ENCODE results near the gene TWSG1. TPM values are rescaled to one million over a fixed set of nuclear protein-coding genes. Genes with fewer than 3 reads are reported as not detected.
"Not testable (repeated sequence)": the region's sequence is repeated elsewhere in the genome, so short reads cannot be mapped to it uniquely, and the experiment has no call there.

The TWSG1 gene
- polyA plus RNA-seq, 1 donor: 46.1 TPM

GRCh38 chr18:9334973-9335696, 562 bp downstream of the TWSG1 start:
- no peak for DNase-seq (ENCODE audit: low read depth)

DNA sequence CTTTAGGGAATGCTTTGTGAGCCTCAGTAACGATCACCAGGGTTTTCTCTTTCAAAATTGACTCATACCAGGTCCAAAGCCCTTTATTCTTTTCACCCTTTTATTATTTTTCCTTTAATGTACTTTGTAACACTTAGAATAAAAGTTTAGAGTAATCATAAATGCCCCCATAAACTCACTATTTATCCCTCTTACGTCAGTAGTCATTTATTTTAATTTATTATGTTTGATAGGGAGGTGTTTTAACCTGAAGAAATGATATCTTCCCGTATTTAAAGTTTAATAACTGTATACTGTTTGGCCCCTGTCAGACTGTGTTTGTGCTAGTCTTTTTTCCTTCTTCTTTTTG, 1.1 kb downstream of the TWSG1 start:
- no peak for DNase-seq (ENCODE audit: low read depth)

GRCh38 chr18:9336827-9337226, 2.3 kb downstream of the TWSG1 start:
- DNase-seq (ENCODE audit: low read depth): no peak

- no peak for DNase-seq (ENCODE audit: low read depth)
Measured at GRCh38 chr18:9337873-9338272, 3.3 kb downstream of the TWSG1 start.

DNA sequence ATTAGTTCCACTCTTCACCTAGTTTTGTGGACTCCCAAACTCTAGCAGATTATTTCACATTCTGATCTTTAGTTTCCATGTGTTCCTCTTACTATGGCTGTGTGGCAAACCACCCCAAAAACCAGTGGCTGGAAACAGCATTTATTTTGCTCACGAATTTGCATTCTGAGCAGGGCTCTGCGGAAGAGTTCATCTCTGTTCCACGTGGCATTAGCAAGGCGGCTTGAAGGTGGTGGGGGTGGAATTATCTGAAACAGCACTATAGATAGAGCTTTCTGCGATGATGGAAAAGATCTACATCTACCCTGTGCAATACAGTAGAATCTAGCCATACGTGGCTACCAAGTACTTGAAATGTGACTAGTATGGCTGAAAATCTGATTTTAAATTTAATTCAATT, 5.9 kb downstream of the TWSG1 start:
- DNase-seq (ENCODE audit: low read depth): no peak

GRCh38 chr18:9343577-9343976, 9.0 kb downstream of the TWSG1 start:
- DNase-seq (ENCODE audit: low read depth): no peak

- DNase-seq (ENCODE audit: low read depth): no peak
Measured at GRCh38 chr18:9346775-9347174, 12.2 kb downstream of the TWSG1 start.

- no peak for DNase-seq (ENCODE audit: low read depth)
Measured at GRCh38 chr18:9348079-9348671, 13.6 kb downstream of the TWSG1 start.

GRCh38 chr18:9348766-9349165, 14.2 kb downstream of the TWSG1 start:
- no peak for DNase-seq (ENCODE audit: low read depth)

DNA sequence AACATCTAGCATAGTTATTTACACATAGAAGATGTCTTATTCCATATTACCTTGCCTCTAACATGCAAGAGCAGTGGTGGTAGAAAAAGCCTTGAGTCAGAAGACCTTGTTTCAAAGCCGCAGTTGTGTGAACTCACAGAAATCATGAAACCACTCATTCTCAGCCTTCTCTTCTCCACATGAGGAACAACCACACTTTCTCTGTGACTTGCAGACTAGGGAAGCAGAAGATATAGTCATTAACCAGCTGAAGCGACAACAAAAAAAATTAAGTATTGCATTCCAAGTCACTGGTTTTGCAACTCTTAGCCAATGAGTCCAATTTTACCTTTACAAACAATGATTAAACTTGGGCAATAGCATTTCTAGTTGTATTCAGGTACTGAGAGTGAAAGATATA, 19.0 kb downstream of the TWSG1 start:
- DNase-seq (ENCODE audit: low read depth): no peak

DNA sequence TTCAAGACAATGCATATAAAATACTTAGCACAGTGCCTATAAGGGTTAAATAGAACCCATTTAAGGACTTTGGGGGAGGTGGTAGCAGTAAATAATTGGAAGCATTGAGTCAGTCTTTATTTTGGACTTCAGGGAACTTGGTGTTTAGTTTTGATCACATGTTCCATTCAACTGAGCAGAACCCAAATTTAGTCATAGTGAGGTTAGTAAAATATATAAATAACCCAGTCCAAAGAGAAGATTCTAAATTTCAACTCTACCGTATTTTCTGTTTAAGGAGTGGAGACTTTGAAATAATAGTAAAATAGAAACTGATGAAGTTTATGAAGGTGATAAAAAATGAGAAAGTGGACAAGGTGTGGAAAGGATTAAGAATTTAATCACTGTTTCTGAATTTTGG, 19.7 kb downstream of the TWSG1 start:
- no peak for DNase-seq (ENCODE audit: low read depth)

- DNase-seq (ENCODE audit: low read depth): no peak
Measured at GRCh38 chr18:9356976-9357375, 22.4 kb downstream of the TWSG1 start.

DNA sequence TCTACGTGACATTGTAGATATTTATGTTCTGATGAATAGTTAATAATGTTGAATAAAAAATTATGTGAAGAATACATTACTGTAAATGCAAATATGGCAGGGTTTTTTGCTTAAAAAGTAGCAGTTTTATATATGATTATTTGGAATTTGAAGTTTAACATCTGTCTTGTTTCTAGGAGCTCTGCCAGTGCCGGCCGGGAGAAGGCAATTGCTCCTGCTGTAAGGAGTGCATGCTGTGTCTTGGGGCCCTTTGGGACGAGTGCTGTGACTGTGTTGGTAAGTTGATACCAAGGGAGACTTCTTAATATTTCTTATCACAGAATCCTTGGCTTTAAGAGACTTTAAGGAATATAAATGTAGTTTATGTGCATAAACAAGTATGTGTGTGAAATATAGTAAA, 25.2 kb downstream of the TWSG1 start:
- no peak for DNase-seq (ENCODE audit: low read depth)

GRCh38 chr18:9361191-9361590, 26.6 kb downstream of the TWSG1 start:
- DNase-seq (ENCODE audit: low read depth): no peak

DNA sequence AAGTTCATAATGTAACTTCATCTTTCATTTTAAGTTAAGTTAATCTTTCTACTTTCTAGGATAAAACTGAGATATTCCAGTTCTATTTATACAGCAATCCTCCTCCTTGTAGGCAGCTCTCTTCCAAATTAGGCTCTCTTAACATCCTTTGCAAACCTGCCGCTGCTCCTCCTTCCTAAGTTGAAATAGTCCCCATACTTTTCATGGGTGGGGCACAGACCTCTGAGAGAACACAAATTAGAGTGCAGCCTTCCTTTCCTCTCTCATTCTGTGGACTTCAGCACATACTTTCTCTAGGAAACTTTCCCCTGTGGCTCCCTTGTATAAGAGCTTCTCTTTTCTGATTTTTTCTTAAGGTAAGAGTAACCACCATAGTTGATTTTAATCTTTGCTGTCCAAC, 28.3 kb downstream of the TWSG1 start:
- no peak for DNase-seq (ENCODE audit: low read depth)

DNA sequence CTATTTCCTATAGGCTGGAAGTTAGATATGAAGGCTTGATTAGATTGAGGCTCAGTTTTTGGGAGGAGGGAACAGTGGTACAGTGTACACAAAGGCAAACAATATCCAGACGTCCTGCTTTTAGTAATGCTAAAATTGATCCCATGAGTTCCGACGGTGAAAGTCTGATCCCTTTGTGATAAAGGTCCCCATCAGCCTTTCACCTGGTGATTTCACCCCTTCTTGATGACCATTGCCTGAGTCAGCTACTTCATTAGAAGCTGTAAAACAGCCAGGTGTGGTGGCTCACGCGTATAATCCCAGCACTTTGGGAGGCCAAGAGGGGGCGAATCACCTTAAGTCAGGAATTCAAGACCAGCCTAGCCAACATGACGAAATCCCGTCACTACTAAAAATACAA, 29.7 kb downstream of the TWSG1 start:
- no peak for DNase-seq (ENCODE audit: low read depth)

DNA sequence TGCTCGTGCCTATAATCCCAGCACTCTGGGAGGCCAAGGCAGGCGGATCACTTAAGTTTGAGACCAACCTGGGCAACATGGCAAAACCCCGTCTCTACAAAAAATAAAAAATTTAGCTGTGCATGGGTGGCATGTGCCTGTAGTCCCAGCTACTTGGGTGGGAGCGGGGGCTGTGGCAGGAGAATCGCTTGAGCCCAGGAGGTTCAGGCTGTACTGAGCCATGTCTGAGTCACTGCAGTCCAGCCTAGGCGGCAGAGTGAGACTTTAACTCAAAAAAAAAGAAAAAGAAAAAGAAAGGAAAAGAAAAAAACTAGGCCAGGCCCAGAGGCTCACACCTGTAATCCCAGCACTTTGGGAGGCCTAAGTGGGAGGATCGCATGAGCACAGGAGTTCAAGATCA, 30.8 kb downstream of the TWSG1 start:
- DNase-seq (ENCODE audit: low read depth): no peak

DNA sequence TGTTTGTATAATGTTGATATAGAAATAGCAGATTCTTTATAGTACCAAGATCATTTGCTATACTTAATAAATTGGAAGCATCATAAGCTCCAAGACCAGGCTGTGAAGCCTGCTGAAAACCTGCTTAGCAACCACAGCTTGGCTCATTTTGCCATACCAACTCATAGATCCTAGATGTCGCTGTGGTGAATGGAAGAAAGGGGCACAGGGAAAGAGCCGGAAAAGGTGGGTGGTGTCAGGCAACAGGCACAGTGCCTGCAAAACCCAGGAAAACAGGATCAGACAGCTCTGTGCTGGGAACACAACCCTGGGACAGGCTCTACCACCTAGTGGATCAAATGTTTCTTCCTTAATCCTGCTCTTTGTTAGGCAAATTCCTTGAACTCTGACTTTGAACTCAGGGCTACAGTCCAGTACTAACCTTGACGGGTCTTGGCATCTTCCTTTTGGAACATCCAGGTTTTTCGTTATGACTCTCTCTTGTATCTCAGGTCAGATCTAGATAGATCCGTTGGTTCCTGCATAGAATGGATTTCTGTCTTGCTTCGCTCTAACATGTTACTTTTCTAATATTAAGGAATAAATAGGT, 31.6 kb downstream of the TWSG1 start:
- no peak for DNase-seq (ENCODE audit: low read depth)

DNA sequence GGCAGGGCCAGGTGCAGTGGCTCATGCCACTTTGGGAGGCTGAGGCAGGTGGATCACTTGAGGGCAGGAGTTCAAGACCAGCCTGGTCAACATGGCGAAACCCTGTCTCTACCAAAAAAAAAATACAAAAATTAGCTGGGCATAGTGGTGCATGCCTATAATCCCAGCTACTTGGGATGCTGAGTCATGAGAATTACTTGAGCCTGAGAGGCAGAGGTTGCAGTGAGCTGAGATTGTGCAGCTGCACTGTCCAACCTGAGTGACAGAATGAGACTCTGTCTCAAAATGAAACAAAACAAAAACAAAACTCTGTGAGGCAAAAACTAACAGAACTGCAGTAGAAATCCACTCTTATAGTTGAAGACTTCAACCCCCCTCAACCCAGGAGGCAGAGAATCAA, 38.7 kb downstream of the TWSG1 start:
- DNase-seq (ENCODE audit: low read depth): not testable (repeated sequence)

GRCh38 chr18:9379118-9379517, 44.5 kb downstream of the TWSG1 start:
- DNase-seq (ENCODE audit: low read depth): no peak

- no peak for DNase-seq (ENCODE audit: low read depth)
Measured at GRCh38 chr18:9380101-9380500, 45.5 kb downstream of the TWSG1 start.

DNA sequence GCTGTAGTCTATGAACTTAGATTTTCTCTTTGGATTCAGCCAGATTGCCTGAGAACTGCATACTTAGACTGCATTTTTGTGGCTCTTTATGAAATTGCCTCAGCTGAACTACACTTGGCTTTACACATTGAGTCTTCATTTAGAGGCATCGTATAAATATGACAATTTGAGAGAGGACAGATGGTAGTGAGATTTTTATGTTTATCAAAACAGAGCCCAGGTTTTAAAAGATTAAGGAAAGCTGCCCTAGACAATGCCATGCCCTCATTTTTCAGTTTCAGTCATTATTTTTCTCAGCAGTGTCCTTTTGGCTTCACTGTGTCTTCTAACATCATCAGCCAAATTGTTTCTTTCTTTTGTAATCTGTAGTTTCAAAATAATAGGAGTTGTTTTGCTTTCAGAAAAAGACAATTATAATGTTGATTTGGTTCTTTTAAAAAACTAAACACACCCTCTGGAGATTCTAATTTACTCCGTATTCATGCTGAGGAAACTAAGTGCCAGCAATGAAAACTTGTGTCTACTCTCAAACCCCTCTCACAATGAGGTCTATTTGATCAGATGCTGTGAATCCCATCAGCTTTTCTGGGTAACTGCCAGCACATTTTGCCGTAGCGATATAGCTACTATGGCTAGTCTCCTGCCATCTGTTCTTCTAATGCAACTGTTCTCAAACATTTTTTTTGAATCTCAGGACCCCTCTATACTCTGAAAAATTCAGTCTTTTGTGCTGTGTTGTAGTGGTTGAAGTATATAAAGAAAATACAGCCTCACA, 46.2 kb downstream of the TWSG1 start:
- DNase-seq (ENCODE audit: low read depth): peak; percentile 49

DNA sequence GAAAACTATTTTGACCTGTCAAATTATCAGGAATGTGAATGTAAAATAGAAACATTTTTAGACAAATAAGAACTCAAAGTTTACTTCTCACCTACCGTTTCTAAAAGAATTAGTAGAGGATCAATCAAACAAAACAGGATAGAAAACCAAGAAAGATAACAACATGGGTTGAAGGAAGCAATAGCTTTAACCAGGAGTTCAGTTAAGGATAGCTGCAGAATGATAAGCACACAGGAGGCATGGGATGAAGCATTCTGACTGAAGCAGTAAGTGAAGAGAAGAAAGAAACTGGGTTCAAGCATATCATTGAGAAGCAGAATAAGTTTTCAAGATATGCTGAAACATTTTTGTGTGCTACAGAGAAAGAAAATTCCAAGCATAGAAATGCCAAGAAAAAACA, 52.3 kb downstream of the TWSG1 start:
- no peak for DNase-seq (ENCODE audit: low read depth)
